GM10266 (cell line): ENCODE data around the gene ARHGAP11A.

ENCODE experiments used
- DNase-seq: peaks from one replicate; pipeline ENCODE4 v3.0.0; 2012; ENCODE audit errors: extremely low spot score
- TF ChIP-seq, protein P1 (sequence below): IDR thresholded peaks from 2 replicates; pipeline ENCODE4 v1.5.1; 2012; ENCODE audit warnings: mild to moderate bottlenecking, low read depth; ENCODE audit not compliant: control insufficient read depth, insufficient read depth; ENCODE audit errors: missing control alignments

ARHGAP11A gene

GRCh38 chr15:32652178-32652577 lies 36.9 kb downstream of the ARHGAP11A start:
- no peak for DNase-seq
- TF ChIP-seq, protein P1, sequence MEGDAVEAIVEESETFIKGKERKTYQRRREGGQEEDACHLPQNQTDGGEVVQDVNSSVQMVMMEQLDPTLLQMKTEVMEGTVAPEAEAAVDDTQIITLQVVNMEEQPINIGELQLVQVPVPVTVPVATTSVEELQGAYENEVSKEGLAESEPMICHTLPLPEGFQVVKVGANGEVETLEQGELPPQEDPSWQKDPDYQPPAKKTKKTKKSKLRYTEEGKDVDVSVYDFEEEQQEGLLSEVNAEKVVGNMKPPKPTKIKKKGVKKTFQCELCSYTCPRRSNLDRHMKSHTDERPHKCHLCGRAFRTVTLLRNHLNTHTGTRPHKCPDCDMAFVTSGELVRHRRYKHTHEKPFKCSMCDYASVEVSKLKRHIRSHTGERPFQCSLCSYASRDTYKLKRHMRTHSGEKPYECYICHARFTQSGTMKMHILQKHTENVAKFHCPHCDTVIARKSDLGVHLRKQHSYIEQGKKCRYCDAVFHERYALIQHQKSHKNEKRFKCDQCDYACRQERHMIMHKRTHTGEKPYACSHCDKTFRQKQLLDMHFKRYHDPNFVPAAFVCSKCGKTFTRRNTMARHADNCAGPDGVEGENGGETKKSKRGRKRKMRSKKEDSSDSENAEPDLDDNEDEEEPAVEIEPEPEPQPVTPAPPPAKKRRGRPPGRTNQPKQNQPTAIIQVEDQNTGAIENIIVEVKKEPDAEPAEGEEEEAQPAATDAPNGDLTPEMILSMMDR = no peak

DNA sequence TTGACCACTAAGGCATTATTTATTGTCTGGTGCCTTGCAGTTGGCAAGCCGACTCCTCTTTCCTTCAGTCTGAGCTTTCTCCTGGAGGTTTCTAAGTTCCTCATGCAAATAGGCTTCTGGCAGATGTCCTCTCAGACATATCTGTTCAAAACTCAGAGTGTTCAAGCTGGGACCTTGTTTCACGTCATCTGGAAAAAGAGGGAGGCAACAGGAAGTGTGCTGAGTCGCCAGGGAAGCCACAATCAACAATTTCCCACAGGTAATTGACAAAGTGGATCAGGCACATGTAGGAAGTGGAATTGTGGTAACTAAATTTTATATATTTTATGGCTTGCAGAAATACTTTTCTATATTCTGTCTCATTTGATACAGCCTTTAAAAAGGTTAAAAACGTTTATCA lies 40.8 kb downstream of the ARHGAP11A start:
- TF ChIP-seq, protein P1 = no peak
- no peak for DNase-seq

DNA sequence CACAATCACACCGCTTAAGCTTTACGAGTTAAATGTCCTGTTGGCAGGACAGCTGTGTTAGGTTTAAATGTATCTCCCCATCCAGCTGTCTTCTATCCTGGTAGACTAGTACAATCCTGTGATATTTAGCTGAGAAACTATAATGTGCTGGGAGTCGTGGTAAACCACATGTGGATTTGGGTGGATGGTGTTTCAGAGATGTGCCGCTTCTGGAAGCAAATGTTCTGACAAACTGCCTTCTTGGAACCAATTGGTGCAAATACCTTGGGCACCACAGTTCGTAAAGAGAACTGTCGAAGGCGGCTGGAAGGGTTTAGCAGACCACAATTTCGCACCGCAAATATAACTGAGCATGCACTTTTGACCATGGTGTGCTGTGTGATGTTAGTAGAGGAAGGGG lies 41.2 kb downstream of the ARHGAP11A start:
- TF ChIP-seq, protein P1 = no peak
- DNase-seq = no peak

GRCh38 chr15:32657198-32657883 lies 42.0 kb downstream of the ARHGAP11A start:
- DNase-seq = peak; percentile 24
- TF ChIP-seq, protein P1 = peak; percentile 24

GRCh38 chr15:32657941-32658340 lies 42.6 kb downstream of the ARHGAP11A start:
- DNase-seq = no peak
- TF ChIP-seq, protein P1 = no peak

DNA sequence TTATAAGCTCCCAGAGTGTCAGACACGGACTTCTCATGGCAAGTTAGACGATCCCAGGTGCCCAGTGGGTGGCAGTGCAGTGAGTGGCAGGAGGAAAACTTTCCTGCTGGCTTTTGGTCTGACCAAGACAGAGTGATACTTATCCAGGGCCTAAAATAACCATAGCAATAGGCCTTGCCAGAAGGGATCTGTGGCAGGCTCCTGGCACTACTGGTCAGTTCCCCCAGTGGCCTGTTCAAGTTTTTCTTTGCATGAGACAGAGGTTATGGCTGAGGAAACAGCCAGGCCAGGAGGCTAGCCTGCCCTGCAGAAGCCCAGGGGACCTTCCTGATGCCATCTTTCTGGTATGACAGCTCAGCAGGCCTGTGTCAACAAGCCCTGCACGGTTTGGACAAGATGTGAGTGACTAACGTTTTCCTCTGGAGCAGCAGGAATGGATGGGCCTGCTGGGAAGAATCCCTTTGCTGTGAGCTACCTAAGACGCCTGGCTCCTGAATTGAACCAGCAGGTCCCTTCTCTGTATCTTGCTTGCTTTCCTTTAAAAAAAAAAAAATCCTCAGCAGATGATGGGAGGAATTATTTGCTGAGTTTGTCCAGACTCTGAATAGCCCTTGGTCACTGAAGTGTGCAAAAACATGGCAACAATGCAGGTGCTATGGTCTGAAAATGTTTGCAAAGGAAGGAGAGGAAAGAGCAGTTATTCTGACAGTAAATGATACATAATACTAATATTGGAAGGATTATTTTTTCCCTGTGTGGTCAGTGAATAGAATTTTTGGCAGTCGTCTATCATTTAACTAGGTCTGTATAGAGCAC lies 44.2 kb downstream of the ARHGAP11A start:
- TF ChIP-seq, protein P1 = no peak
- no peak for DNase-seq

- TF ChIP-seq, protein P1 = no peak
- DNase-seq = no peak
These were observed 48.4 kb downstream of the ARHGAP11A start for GRCh38 chr15:32663671-32664070.
